Activated CD4-positive, CD25-positive, alpha-beta regulatory T cell (primary cell): ENCODE results near the gene AGTPBP1.

Source experiments
- DNase-seq, 4 experiments: peaks; one replicate each; lab custom pipeline; 2025; lab: John Stamatoyannopoulos, UW

AGTPBP1 gene

DNA sequence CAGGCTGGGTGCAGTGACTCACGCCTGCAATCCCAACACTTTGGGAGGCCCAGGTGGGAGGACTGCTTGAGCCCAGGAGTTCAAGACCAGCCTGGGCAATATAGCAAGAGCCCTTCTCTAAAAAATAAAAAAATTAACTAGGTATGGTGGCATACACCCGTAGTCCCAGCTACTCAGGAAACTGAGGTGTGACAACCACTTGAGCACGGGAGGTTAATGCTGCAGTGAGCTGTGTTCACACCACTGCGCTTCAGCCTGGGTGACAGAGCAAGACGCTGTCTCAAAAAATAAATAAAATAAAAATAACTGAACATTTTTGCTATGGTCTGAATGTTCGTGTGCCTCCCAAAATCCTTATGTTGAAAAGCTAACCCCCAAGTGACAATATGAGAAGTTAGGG, 24.5 kb downstream of the AGTPBP1 start:
- no peak for DNase-seq

DNA sequence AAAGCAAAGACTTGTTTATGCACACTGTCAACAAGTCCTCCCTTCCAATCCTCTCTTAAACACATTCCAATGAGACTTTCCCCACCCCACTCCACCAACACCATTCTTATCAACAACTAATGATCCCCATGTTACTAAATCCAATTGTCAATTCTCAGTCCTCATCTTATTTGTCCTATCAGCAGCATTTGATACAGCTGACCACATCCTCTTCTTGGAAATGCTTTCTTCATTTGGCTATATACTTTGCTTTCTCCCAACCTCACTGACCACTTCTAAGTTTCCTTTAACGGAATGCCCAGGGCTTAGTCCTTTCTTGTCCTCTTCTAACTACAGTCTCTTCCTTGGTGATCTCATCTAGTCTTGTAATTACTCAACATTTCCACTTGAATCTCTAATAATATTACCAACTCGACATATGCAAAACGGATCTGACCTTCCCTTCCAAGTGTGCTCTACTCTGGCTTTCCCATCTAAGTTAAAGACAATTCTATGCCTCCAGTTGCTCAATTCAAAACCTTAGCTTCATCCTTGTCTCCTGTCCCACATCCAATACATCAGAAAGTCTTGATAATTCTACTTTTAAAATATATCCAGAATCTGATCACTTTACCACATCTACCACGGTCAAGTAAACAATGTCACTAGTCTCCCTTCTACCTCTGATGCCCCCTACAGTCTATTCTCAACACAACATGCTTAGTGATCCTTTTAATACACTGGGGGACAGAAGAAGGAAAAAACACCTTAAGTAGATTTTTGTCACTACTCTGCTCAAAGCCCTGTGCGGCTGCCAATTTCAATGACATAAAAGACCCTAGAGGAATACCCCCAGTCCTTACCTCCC, 25.5 kb downstream of the AGTPBP1 start:
- DNase-seq = no peak

DNA sequence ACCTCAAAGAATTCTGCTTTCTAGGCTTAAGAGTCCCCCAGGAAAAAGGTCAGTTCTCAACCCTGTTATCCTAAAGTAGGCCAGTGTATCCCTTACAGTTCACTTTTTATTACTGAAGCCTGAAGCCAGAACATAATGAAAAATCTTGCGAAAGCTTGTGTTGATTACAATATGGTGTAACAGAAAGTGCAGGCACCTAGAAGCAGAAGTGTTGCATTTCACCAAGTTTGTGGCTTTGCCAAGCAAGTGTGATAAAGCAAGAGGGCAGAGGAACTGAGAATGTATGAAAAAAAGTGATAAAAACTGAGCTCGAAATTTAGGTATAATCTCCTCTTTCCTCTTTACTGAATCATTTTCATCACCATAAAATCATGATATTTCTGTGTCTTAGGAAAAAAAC, 26.2 kb downstream of the AGTPBP1 start:
- no peak for DNase-seq

DNA sequence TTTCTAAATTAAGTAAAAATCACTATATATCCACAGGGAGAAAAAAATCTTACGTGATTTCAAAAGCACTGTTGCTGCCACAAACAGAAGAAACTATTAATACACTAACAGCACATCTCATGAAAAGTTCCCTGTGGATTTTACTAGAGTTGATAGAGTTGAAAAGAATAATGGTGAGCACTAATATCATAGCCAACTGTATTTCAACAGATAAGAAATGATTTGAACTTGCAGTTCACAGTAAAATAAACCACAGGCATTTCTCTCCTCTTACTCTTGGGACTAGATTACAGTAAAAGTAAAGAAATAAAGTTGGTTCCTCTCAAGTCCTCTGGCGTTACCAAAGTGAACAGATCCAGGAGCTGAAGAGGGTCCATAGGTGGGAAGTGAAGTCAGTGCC, 27.9 kb downstream of the AGTPBP1 start:
- no peak for DNase-seq

DNA sequence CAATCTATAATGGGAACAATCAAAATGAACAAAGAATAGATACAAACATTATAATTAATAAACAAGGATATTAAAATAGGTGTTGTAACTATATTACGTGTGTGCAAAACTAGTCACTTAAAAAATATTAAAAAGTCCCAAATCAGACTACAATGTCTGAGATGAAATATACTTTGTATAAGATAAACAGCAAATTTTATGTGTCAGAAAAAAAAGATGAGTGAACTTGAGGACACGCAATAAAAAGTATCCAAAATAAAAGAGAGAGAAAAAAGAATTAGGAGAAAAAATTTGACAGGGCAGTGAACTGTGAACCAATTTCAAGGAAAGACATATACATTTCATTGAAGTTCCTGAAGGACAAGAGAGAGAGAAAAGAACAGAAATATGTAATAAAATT, 37.0 kb downstream of the AGTPBP1 start:
- no peak for DNase-seq

DNA sequence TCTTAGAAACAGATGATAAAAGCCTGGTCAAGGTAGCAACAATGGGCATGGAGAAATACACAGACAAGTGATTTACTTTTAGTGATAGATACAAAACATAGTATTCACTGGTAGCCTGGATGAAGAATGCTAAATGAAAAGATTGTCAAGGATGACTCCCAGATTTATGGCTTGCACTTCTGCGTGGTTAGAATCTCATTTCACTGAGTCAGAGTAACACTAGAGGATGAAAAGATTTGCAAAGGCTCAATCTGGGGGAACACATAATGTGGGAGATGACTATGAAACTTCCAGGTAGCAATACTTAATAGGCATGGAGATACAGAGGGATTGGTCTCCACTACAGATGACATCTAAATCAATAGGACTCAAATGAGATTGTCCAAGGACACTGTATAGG, 38.4 kb downstream of the AGTPBP1 start:
- DNase-seq = no peak

DNA sequence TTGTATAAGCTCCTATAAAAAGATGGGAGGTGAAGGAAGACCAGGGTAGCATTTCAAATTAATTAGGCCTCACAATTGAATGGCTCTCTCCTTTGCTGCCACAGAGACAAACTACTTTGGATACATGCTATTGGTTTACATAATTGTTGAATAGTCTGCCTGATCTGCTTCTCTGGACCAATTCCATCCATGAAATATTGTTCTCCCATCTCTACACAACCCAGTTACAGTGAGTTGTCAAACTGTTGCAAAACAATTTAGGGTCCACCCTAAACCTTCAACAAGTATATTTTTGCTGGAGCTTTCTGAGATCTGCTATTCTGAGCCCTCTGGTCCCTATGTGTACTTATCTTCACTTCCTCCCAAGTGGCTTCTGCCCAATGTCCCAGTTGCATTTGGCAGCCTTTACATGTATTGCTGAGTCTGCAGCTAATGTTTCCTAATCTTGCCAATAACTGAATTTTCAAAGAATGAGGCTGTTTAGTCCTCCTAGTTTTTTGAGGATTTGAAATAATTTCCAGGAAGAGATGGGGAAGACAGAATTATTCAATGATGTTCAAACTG, 38.9 kb downstream of the AGTPBP1 start:
- no peak for DNase-seq

DNA sequence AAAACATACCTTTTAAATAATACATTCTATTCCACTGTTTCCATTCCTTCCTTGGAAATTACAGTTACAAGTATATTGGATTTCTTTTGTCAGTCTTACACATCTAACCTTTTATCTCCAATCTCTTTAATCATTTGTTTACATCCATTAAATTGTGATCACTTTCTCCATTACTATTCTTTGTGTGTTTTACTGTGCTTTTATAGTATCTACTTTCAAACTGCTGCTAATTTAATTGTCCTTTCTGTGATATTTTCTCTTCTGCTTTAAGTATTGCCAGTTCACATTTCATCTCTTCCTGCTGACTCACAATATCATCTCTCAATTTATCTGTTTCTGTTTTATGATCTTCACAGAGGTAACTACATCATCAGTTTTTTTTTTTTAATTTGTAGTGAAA, 39.6 kb downstream of the AGTPBP1 start:
- DNase-seq = no peak

DNA sequence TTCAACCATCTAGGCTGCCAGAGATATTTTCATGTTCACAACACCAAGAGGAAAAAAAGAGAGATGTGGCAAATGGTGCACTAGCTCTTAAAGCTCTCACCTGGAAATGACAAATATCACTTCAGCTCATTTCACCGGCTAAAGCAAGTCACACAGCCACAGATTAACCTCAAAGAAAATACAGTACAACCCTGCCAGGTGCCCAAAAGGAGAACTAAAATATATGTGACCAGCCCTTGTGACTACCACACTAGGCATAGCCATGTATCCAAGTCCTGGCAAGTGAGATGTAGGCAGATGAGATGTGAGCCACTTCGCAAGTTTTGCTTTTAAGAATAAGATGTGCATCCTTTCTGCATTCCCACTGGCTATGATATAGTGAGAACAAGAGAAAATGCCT, 41.4 kb downstream of the AGTPBP1 start:
- no peak for DNase-seq

DNA sequence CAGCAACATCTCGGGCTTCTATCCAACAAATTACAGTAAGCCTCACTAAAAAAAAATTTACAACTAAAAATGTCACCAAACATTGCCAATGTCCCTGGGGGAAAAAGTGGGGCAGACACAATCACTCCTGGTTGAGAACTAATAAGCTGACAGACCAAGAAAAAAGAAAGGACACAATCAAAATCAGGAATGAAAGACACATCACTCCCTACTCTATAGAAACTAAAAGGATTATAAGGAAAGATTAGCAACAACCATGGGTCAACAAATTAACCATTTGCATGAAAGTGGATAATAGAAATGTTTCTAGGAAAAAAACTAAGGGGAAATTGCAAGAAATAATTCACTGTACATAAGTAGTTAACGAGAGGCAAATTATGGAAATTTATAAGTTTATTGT, 53.4 kb downstream of the AGTPBP1 start:
- no peak for DNase-seq

DNA sequence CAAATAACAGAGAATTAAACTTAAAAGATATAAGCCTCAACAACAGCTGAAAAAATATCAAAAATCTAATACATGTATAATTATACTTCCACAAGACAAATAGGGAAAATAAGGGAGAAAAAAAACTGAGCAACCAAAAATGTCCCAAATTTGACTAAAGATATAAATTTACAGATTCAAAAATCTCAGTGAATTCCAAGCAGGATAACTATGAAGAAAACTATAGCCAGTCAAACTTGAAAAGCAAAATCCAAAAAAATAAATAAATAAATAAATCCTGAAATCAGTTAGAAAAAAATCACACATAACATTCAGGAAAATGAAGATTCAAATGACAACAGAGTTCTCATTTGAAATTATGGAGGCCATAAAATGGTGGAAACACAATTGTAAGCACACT, 56.7 kb downstream of the AGTPBP1 start:
- DNase-seq = no peak

DNA sequence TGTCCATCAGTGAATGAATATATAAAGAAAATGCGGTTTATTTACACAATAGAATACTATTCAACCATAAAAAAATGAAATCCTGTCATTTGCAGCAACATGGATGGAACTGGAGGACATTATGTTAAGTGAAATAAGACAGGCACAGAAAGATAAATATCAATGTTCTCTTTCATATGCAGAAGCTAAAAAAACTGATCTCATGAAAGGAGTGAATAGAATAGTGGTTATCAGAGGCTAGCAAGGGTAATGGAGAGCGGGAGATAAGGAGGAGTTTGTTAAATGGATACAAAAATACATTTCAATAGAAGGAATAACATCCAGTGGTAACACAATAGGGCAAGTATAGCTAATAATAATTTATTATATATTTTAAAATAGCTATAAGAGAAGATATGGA, 65.0 kb downstream of the AGTPBP1 start:
- DNase-seq = no peak

DNA sequence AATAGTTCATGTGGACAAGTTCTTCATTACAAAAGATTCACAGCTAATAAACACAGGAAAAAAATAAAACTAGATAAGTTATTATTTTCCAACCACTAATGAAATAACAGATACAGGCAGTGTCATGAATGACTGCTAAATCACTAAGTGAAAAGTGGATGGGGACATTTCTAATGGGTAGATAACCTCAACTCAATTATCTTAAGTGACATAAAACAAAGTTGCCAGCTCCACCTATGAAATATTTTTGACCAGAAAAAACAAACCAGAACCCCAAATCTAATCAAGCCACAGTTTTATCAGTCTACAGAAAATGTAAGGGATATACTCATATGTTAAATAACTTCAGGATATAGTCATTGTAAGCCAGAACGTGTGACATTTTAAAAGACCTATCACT, 74.4 kb downstream of the AGTPBP1 start:
- no peak for DNase-seq

DNA sequence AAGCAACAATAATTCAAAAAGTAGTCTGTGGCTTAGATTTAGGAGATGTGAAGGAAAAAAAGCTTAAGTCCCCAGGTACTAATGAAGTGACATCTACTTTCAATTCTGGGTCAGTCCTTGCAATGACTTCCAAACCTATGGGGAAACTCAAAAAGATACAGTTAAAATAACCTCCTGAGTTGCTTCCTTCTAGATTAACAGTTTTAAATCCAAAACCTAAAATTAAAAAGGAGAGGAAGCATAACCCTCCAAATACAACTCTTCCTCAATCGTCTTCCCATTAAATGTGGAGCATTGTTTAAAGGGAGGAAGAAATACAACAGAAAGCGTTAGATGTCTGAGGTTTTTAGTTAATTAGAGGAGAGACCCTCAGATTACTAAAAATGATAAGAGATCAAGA, 75.7 kb downstream of the AGTPBP1 start:
- no peak for DNase-seq

DNA sequence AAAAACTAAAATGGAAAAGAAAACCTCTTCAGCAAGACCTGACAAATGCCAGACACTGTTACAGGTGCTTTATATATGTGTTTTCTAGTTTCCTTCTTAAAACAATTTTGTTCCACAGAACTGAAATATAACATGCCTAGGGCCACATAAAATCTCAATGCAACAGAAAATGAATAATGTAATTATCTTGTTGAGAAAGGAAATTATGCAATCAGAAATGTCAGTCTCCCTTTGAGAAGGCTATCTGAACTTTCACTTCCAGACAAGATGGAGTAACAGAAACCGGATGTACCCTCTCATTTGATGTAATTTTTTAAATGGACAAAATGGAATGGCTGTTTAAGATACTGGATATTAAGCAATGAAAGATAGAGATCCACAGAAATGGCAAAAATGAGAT, 79.2 kb downstream of the AGTPBP1 start:
- no peak for DNase-seq

DNA sequence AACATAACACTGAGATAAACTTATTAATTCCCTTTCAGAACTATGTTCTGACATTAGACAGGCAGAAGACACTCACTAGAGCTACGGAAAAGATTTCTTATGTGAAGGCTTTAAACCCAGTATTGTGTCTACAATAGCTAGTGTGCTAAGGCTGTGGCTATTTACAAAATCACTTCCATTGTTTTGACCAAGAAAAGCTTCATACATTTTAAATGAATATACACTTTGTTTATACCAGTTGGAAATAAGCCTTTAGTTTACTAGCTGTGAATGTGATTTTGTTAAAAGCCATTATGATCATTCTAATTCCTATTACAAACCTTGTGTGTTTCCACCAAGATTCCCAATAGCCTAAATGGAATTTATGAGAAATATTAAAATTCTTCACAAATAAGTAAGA, 83.0 kb downstream of the AGTPBP1 start:
- no peak for DNase-seq

DNA sequence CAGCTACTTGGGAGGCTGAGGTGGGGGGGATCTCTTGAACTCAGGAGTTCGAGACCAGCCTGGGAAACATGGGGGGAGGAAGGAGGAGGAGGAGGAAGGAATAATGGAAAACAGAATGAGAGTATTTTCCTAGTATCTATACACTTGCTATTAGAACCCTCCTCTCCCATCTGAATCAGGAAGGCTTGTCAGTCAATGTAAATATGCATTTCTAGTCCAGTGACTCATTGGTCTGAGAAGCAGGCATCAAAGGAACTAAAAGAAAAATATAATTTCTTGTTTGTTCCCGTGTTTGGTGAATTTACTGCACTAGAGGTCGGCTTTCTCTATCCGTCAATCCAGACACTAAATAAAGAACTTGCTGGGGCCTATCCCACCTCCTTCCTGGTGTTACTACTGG, 88.6 kb downstream of the AGTPBP1 start:
- no peak for DNase-seq

DNA sequence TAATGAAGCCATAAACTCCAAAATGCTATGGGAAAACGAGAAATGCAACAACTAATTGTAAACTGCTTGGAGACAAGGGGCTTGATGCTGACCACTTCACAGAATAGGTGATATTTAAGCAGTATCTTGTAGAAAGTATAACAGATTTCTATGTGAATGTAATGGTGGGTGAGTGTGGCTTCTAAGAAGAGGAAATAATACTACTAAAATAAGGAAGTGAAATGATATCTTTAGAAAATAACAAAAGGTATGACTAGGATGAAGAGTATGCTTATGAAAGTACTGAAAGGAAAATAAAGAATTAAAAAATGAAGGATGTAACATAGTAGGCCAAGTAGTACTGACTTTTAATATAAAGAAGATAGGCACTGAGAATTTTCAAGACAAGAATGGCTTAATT, 94.2 kb downstream of the AGTPBP1 start:
- DNase-seq = no peak

DNA sequence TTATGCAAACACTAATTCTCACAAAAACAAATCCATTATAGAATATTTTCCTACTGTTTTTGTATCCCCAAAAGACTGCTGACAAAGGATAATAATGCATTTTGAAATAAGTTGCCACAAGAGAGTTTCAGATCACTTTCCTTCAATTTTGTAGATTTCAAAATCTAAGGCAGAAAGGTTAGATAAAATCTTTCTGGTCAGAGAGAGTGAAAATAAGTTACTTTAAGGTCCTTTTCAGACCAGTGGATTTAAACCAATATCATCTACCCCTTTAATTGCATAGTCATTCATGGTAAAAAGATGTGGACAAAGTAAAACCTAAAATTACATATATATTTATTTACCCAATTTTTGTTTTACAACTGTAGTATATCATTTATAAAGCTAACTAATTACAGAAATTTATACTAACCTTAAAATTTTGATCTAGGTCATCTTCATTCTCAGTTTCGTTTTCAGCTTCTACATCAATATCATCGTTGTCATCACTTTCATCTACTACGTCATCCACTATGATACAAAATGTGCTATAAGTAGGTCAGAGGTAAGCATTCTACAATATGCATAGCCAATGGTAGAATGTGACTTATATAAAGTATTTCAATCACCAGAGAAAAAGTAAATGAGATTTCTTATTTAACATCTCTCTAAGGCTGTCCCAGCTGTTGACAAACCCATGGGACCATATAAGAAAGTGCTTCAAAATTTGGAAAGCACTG, 95.7 kb downstream of the AGTPBP1 start:
- DNase-seq = no peak

DNA sequence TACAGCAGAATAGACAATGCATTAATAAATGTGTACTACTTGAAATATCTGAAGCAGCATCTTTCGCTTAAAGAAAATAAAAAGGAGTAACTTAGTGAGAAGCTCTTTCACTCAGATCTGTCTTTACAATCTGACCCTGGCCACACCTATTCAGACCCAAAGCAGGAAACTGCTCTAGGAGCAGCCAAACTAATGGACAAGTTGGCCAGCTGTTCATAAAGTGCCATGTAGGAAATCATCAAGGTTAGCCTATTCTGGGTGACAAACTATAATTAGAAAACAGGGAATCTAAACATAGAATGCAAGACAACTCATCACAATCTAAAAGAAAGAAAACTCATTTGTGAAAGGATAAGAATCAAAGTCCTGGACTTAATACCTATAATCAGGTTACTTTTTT, 101.3 kb downstream of the AGTPBP1 start:
- no peak for DNase-seq

DNA sequence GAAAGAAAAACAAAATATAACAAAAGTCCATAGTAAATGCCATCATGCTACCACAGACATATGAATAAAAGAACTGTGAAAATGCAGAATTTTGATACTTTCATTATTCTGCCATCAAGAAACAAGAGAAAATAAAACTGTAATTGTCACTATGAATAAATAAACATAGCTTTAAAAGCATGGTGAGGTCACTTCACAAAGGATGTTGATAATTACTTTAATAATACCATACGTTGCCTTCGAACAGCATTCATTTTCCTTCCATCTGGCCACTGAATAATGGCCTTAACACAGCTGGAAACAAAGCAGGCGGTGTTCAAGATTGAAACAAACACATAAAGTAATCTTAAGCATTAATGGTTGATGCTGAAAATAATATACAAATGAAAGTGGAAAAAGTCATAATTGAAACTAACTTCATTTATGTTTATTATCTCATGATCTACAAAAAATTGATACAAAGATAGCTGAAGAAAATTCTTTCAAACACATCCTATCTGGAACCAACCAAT, 102.0 kb downstream of the AGTPBP1 start:
- no peak for DNase-seq

DNA sequence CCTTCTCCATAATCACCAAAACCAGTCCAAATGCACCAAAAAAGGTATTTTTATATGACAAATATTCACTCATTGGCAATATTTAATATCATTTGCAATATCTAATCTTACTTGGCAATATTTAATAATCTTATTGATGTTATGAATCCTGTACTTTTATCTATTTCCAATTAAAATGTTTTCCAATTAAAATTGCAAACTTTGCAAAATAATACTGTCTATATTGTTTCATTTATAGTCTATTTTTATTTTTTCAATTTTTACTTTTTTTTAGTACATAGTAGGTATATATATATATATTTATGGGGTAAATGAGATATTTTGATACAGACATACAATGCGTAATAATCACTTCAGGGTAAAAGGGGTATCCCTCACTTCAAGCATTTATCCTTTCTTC, 109.9 kb downstream of the AGTPBP1 start:
- DNase-seq = no peak

DNA sequence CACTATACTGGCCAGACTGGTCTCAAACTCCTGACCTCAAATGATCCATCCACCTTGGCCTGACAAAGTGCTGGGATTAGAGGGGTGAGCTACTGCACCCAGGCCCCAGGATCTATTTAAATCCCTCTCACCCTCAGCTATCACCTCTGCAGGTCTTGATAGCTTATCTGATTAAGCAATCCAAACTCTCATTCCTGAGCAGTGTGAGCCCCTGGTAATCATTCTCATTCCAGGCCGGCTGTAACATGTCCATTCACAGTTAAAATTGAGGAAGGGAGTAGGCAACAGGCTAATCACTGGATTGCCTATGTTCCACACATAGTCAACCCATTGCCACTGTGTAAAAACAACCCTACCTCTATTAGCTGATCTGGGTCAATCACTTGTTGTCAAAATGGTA, 111.1 kb downstream of the AGTPBP1 start:
- no peak for DNase-seq
